ENCODE results near the gene STX1B.

DNA sequence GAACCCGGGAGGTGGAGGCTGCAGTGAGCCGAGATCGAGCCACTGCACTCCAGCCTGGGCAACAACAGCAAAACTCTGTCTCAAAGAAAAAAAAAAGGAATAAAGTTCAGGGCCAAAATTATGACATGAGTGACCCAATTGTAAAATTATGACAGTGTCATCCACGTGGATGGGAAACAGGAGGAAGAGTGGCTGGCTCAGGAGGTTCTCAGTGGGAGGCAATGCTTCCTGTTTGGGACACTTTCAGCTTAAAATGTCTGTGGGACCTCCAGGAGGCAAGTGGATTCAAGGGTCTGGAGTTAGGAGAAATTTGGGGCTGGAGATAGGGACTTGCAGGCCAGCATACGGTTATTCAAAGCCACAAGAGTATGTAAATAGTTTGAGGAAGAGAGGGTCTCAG, 14.9 kb upstream of the STX1B start:
- no peak for TF ChIP-seq POLR2A (IDR thresholded peaks at IDR 0.05)
- TF ChIP-seq, protein P1, sequence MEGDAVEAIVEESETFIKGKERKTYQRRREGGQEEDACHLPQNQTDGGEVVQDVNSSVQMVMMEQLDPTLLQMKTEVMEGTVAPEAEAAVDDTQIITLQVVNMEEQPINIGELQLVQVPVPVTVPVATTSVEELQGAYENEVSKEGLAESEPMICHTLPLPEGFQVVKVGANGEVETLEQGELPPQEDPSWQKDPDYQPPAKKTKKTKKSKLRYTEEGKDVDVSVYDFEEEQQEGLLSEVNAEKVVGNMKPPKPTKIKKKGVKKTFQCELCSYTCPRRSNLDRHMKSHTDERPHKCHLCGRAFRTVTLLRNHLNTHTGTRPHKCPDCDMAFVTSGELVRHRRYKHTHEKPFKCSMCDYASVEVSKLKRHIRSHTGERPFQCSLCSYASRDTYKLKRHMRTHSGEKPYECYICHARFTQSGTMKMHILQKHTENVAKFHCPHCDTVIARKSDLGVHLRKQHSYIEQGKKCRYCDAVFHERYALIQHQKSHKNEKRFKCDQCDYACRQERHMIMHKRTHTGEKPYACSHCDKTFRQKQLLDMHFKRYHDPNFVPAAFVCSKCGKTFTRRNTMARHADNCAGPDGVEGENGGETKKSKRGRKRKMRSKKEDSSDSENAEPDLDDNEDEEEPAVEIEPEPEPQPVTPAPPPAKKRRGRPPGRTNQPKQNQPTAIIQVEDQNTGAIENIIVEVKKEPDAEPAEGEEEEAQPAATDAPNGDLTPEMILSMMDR (IDR thresholded peaks at IDR 0.05) = no peak

Measured in breast epithelium (tissue), 3 donors.